ENCODE results near the gene KSR2.

DNA sequence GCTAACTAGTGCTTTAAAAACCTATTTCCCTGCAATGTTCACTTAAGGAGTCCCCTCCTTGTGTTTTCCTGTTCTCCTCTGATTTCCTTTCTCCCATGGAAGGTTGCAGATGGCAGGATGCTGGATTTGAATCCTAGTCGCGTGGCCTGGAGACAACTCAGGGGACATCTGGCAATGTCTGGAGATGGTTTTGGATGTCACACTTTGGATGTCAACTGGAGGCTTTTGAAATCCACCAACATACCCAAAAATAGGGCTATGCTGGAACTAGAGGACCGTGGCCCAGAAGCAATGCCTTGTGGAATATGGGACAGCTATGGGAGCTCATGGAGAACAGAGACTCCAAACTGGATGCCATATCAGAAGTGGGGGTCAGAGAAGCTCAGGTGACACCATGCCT lies 511.6 kb downstream of the KSR2 start:
- TF ChIP-seq, protein P1, sequence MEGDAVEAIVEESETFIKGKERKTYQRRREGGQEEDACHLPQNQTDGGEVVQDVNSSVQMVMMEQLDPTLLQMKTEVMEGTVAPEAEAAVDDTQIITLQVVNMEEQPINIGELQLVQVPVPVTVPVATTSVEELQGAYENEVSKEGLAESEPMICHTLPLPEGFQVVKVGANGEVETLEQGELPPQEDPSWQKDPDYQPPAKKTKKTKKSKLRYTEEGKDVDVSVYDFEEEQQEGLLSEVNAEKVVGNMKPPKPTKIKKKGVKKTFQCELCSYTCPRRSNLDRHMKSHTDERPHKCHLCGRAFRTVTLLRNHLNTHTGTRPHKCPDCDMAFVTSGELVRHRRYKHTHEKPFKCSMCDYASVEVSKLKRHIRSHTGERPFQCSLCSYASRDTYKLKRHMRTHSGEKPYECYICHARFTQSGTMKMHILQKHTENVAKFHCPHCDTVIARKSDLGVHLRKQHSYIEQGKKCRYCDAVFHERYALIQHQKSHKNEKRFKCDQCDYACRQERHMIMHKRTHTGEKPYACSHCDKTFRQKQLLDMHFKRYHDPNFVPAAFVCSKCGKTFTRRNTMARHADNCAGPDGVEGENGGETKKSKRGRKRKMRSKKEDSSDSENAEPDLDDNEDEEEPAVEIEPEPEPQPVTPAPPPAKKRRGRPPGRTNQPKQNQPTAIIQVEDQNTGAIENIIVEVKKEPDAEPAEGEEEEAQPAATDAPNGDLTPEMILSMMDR (IDR thresholded peaks at IDR 0.05), result no peak
- no peak for TF ChIP-seq POLR2A (IDR thresholded peaks at IDR 0.05; ENCODE audit: low read depth)
